HG02885 (cell line): Measurements from ENCODE around the gene COX6B1.
"Not testable (repeated sequence)": the region's sequence is repeated elsewhere in the genome, so short reads cannot be mapped to it uniquely, and the experiment has no call there.

Experiments
- ATAC-seq: cut with Tn5 transposase; IDR thresholded peaks from one replicate; pipeline ENCODE4 v1.9.1; 2021; ENCODE audit warnings: mild to moderate bottlenecking; ENCODE audit not compliant: unreplicated experiment, poor library complexity

Gene COX6B1

GRCh38 chr19:35648017-35648961, at the start of gene COX6B1:
COX6B1 (plus strand) TSS chr19:35648323; CDS start chr19:35651244, 2,921 bp downstream.
- peak; percentile 60 for ATAC-seq

GRCh38 chr19:35601971-35602370, 46.2 kb upstream of the COX6B1 start:
- no peak for ATAC-seq

DNA sequence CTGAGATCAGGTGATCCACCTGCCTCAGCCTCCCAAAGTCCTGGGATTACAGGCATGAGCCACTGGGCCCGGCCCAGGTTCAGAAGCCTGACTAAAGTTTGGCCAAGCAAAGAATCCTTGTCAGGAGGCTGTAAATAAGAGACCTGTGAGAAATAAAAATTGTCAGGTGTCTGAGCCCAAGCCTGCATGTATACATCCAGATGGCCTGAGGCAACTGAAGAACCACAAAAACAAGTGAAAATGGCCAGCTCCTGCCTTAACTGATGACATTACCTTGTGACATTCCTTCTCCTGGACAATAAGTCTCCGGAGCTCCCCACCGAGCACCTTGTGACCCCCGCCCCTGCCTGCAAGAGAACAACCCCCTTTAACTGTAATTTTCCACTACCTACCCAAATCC, 43.7 kb upstream of the COX6B1 start:
- ATAC-seq = not testable (repeated sequence)

- not testable (repeated sequence) for ATAC-seq
Observed at GRCh38 chr19:35607170-35607569, 41.0 kb upstream of the COX6B1 start.

GRCh38 chr19:35607661-35608060, 40.5 kb upstream of the COX6B1 start:
- ATAC-seq = no peak

GRCh38 chr19:35608251-35608650, 39.9 kb upstream of the COX6B1 start:
- no peak for ATAC-seq

DNA sequence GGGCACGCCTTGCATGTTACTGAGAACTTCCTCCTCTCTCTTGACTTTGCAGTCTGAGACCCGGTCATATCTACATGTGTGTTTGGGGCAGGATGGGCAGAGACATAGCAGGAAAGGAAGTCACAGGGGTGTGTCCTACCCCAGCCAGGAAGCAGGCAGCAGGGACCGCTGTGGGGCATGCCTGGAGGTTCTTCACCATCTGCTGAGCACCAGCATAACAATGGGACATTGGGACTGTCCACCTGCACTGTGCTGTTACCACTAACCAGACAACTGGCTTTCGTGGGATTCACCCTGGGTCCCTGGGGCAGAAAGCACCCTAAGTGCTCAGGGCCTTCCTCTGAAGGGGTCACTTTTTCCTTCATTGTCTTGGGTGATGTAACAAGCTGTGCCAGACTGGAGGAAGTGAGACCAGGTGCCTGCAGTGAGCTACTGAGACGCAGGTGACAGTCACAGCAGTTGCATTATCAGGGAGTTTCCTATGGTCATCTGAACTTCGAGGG, 38.2 kb upstream of the COX6B1 start:
- ATAC-seq = no peak

DNA sequence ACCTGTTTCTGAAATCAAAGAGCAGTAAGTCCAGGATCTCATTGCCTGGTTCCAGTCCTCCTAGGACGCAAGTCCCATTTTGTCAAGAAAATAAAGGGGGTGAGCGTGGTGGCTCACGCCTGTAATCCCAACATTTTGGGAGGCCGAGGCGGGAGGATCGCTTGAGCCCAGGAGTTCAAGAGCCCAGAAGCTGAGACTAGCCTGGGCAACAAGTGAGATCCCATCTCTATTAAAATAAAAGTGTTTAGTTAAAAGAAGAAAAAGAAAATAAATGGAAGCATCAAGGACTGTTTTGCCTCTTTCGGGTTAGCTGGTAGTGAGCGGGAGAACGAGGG, 35.9 kb upstream of the COX6B1 start:
- ATAC-seq = no peak

GRCh38 chr19:35612559-35613321, 35.4 kb upstream of the COX6B1 start, which contains the start of gene HAUS5:
HAUS5 (plus strand) TSS chr19:35612735; CDS start chr19:35612795, 60 bp downstream.
- ATAC-seq = peak; percentile 80

- no peak for ATAC-seq
Observed at GRCh38 chr19:35613574-35613973, 34.5 kb upstream of the COX6B1 start.

DNA sequence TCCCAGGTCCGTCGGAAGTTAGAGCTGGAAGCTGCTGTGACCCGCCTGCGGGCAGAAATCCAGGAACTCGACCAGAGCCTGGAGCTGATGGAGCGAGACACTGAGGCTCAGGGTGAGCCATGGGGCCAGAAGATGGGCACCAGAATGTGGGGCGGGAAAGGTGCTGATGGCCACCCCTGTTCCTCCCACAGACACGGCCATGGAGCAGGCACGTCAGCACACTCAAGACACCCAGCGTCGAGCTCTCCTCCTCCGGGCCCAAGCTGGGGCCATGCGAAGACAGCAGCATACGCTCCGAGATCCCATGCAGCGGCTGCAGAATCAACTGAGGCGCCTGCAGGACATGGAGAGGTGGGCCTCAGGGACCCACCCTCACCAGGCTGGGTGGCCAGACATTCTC, 33.1 kb upstream of the COX6B1 start:
- ATAC-seq = no peak

DNA sequence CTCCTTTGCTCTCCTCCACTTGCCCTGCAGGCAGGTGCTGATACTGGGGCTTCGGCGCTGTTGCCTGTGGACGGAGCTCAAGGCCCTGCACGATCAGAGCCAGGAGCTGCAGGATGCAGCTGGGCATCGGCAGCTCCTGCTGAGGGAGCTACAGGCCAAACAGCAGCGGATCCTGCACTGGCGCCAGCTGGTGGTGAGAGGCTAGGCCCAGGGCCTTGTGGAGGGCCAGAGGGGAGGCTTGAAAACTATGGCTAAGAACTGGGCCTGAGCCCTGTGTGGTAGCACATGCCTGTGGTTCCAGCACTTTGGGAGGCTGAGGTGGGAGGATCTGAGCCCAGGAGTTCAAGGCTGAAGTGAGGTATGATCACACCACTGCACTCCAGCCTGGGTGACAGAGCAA, 29.3 kb upstream of the COX6B1 start:
- ATAC-seq = no peak

GRCh38 chr19:35619290-35619923, 28.7 kb upstream of the COX6B1 start:
- no peak for ATAC-seq

DNA sequence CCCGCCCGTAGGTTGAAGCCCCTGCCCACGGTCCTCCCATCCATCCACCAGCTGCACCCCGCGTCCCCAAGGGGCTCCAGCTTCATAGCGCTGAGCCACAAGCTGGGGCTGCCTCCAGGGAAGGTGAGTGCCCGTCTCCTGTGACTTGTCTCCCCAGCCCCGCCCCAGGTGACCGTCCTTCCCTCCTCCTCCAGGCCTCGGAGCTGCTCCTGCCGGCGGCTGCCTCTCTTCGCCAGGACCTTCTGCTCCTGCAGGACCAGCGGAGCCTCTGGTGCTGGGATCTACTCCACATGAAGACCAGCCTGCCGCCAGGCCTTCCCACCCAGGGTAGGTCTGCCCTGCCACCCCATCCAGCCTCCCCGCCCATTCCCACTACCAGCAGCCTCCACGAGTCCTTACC, 28.1 kb upstream of the COX6B1 start:
- no peak for ATAC-seq

DNA sequence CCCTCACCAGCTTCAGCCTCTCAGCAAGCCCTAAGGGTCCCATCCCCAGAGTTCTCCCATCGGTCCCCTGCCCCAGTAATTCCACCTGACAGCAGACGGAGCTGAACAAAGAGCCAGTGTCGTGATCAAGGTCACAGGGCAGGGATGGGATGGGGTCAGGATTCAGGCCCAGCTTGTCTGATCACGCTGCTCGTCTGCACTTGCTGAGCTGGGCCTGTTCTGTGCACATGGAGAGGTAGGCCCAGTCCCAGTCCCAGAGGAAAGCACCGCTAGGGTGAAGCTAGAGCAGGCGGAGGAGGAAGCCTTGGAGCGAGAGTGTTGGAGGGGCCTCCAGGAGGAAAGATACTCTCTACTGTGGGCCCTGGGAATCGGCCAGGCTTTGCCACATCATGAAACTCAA, 26.4 kb upstream of the COX6B1 start:
- no peak for ATAC-seq

DNA sequence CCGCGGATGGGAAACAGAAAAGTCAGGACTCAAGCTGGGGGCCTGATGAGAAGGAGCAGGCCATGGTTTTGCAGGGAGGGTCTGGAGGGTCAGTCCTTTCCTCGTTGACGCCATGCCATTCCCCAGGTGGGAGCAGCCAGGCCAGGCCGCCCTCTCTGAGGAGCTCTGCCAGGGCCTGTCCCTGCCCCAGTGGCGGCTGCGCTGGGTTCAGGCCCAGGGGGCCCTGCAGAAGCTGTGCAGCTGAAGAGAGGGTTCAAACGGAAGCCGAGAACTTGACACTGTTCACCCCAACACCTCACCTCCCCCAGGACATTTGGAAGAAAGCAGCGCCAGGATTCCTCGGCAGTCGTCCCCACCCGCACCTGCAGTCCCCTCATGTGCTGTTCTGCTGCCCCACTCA, 25.4 kb upstream of the COX6B1 start:
- ATAC-seq = no peak

GRCh38 chr19:35623327-35624010, 24.7 kb upstream of the COX6B1 start:
- ATAC-seq = no peak

GRCh38 chr19:35628264-35628564, 19.9 kb upstream of the COX6B1 start:
- no peak for ATAC-seq

GRCh38 chr19:35628565-35629331, 19.4 kb upstream of the COX6B1 start, which contains the start of gene RBM42:
RBM42 (plus strand) TSS chr19:35629036; CDS start chr19:35629154, 118 bp downstream.
- ATAC-seq = peak; percentile 98

DNA sequence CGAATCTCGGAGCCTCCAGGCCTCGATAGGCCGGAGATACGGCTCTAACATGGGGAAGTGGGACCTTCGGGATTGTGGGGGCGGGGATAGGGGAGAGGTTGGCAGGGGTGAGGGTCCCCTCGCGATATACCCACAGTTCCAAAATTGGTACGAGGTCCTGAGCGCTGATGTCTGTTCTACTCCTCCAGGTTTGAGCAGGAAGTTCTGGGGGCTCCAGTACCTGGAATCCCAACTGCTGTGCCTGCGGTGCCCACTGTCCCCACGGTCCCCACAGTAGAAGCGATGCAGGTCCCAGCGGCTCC, 18.8 kb upstream of the COX6B1 start:
- ATAC-seq = no peak
